Stimulated activated CD8-positive, alpha-beta memory T cell treated with anti-CD3 and anti-CD28 coated beads, Interleukin-15, amount 100 ng/mL, for 24 hours (primary cell): ENCODE data around the gene SLC9A1.
A peak's percentile ranks its signal among the peaks of the same experiment; 100 is the strongest.
"Not testable (repeated sequence)": the region's sequence is repeated elsewhere in the genome, so short reads cannot be mapped to it uniquely, and the experiment has no call there.

Source experiments
- DNase-seq: peaks from one replicate; pipeline ENCODE4 v3.0.0-alpha.2; 2020; ENCODE audit warnings: low read depth

The SLC9A1 gene

GRCh38 chr1:27154991-27155781 lies at the start of gene SLC9A1:
Gene SLC9A1, minus strand, starts transcription at chr1:27155125. Its CDS starts 791 bp downstream, at chr1:27154334.
- peak; percentile 86 for DNase-seq

DNA sequence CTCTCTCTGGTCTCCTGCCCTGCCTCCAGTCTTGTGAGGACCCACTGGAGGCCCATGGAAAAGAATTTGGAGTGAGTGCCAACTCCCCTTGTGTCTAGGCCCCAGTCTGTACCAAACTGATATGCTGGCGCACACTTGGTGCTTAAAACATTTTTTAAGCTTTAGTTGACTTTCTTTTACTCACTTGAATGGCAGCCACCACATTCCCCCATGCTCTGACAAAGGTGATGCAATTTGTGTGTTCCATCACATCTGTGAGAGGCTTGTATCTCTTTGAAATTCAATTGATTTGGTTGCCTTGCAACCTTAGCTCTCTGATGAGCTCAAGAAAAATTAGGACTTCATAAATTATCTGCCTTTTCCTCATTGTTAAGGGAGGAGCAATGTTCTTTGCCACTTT lies 49.0 kb upstream of the SLC9A1 start:
- no peak for DNase-seq

GRCh38 chr1:27201295-27201694 lies 46.4 kb upstream of the SLC9A1 start:
- no peak for DNase-seq

DNA sequence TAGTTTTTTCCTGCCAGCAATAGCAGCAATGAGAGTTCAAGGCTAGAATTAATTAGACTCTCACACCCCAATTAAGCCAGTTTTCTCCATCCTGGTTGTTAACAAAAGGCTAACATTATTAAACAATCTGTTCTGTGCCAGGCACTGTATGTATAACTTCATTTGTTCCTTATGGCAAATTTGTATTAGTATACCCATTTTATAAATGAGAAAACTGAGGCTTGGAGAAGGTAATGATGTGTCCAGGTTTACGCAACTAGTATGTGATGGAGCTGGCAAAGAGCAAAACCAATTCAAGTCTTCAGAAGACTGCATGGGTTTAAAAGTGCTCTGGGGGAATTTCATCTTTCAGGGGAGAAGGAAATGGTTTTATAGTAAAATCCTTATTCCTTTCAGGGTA lies 38.3 kb upstream of the SLC9A1 start:
- no peak for DNase-seq

GRCh38 chr1:27192039-27192529 lies 37.2 kb upstream of the SLC9A1 start:
- no peak for DNase-seq

GRCh38 chr1:27184665-27185064 lies 29.7 kb upstream of the SLC9A1 start:
- not testable (repeated sequence) for DNase-seq

- no peak for DNase-seq
These were observed 25.1 kb upstream of the SLC9A1 start for GRCh38 chr1:27179979-27180378.

- no peak for DNase-seq
These were observed 24.5 kb upstream of the SLC9A1 start for GRCh38 chr1:27179379-27179778.

DNA sequence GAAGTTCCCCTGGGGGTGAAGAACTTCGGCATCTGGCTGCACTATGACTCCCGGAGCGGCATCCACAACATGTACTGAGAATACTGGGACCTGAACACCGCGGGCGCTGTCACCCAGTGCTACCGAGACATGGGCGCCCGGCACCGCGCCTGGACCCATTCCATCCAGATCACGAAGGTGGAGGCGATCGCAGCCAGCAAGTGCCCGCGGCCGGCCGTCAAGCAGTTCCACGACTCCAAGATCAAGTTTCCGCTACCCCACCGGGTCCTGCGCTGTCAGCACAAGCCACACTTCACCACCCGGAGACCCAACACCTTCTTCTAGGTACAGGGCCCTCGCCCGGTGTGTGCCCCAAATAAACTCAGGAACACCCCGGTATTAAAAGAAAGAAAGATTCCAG lies 22.0 kb upstream of the SLC9A1 start:
- DNase-seq: no peak

- no peak for DNase-seq
These were observed 21.4 kb upstream of the SLC9A1 start for GRCh38 chr1:27176323-27176722.

DNA sequence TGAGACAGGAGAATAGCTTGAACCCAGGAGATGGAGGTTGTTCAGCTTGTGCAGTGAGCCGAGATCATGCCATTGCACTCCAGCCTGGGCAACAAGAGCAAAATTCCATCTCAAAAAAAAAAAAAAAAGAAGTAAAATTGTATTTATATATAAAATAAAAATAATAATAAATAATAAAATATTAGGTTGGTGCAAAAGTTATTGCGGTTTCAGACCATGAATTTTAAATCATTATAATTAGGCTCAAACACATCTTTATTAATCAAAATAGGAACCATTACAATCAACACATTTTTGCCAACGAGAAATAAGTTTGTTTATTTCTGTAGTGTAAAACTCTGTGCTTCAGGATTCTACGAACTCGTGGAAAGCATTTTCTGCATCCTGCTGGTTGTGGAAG lies 18.1 kb upstream of the SLC9A1 start:
- not testable (repeated sequence) for DNase-seq

GRCh38 chr1:27166929-27167328 lies 12.0 kb upstream of the SLC9A1 start:
- DNase-seq: no peak

GRCh38 chr1:27166351-27166802 lies 11.5 kb upstream of the SLC9A1 start:
- DNase-seq: no peak

DNA sequence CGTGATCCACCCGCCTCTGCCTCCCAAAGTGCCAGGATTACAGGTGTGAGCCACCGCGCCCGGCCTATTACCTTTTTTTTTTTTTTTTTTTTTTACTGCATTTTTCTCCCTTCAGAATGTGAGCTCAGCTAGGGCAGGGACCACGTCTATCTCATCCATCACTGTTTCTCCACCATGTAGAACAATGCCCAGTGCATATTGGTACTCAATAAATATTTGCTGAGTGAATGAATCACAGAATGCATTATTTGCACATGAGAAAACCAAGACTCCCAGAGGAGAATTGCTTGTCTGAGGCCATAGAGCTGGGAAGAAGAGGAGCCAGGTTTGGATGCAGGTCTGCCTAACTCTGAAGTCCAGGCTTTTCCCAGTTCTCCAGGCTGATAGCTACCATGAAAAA lies 8.2 kb upstream of the SLC9A1 start:
- no peak for DNase-seq

DNA sequence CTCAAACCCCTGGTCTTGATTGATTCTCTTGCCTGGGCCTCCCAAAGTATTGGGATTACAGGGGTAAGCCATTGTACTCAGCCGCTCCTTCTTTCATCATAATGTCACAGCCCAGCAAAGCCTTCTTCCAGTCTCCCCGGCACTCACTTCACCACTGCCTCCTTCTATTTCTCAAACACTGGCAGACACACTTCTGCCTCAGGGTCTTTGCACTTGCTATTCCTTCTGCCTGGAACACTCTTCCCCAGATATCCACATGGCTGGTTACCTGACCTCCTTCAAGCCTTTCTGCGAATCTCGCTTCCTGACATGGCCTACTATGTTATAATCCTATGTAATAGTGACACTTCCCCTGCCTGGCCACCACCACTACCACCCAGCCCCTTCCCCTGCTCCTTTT lies 7.2 kb upstream of the SLC9A1 start:
- DNase-seq: no peak

DNA sequence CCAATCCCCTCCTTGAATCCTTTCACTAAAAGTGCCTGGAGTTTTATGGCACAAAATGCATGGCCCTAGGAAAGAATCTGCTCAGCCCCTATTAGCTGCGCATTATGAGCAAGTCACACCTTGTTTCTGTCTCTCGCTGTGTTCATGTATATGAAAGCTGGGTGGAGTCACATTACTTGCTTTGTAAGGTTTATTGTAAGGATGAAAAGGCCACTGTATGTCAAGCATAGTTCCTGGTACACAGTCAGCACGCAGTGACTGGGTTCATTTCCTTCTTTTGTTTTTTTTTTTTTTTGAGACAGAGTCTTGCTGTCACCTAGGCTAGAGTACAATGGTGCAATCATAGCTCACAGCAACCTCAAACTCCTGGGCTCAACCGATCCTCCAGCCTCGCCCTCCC lies 6.7 kb upstream of the SLC9A1 start:
- DNase-seq: no peak

- no peak for DNase-seq
These were observed 2.3 kb upstream of the SLC9A1 start for GRCh38 chr1:27157194-27157593.

GRCh38 chr1:27154469-27154990 lies 395 bp downstream of the SLC9A1 start:
- no peak for DNase-seq

- no peak for DNase-seq
These were observed 982 bp downstream of the SLC9A1 start for GRCh38 chr1:27153927-27154358.

- no peak for DNase-seq
These were observed 1.4 kb downstream of the SLC9A1 start for GRCh38 chr1:27153549-27153886.

GRCh38 chr1:27152829-27153548 lies 1.9 kb downstream of the SLC9A1 start:
- DNase-seq: no peak

GRCh38 chr1:27152004-27152828 lies 2.7 kb downstream of the SLC9A1 start:
- no peak for DNase-seq
